Vagina (tissue), 2 donors: Measurements from ENCODE around the gene VPS13C.

Experiments
- CTCF ChIP-seq, 3 experiments: fragments of 450-650 bp in 2 of 3; fragments of 200-600 bp in 1 of 3; sonication (generic) in 1 of 3; IDR thresholded peaks; one replicate each; pipeline ENCODE4 v1.5.1; 2017 to 2019; ENCODE audit warnings: antibody characterized with exemption in 3 of 3, mild to moderate bottlenecking in 2 of 3, moderate library complexity in 2 of 3
- POLR2A ChIP-seq, 2 donors: fragments of 450-650 bp; IDR thresholded peaks; one replicate each; pipeline ENCODE4 v1.6.1; 2017; ENCODE audit warnings: antibody characterized with exemption in 2 of 2, mild to moderate bottlenecking in 2 of 2, moderate library complexity in 2 of 2

GRCh38 chr15:61917457-61917856 is 142.8 kb downstream of the VPS13C start:
- no peak for TF ChIP-seq POLR2A (IDR thresholded peaks at IDR 0.05)
- TF ChIP-seq CTCF (IDR thresholded peaks at IDR 0.05) = no peak
